A549 (cell line): ENCODE measurements around the gene CNOT3. TPM values are rescaled to one million over a fixed set of nuclear protein-coding genes. Genes with fewer than 3 reads are reported as not detected.
A peak's percentile ranks its signal among the peaks of the same experiment; 100 is the strongest.

Experiments
- ATAC-seq, 2 experiments: fragments of 200-7000 bp in 1 of 2; fragments of >200 bp in 1 of 2; cut with Nextera tagmentation in 1 of 2; cut with Tn5 transposase in 1 of 2; 3 replicates each; pipeline versions ENCODE4 v1.8.0 to v1.9.1; 2018 to 2020; ENCODE audit warnings: mild to moderate bottlenecking in 1 of 2, moderate library complexity in 1 of 2
- CTCF ChIA-PET: fragments of 300-600 bp; sonication (Branson Sonifier 250); formaldehyde crosslinking; extraction: SDS; loops from one replicate; lab custom pipeline; 2021; ENCODE audit warnings: antibody characterized with exemption, inconsistent platforms; lab: Yijun Ruan, JAX
- POLR2A ChIA-PET: fragments of 350-600 bp; formaldehyde crosslinking; extraction: SDS; loops from one replicate; lab custom pipeline; 2021; ENCODE audit warnings: antibody characterized with exemption, inconsistent platforms; lab: Yijun Ruan, JAX
- DNase-seq, 2 experiments: peaks; one replicate each; pipeline versions ENCODE4 v3.0.0 to v3.0.0-alpha.2; 2011 to 2016; ENCODE audit warnings: low read depth in 1 of 2, low spot score in 1 of 2
- FAIRE-seq: peaks from 2 replicates; lab custom pipeline; 2011; peaks lifted over from hg19 to GRCh38; lab: Jason Lieb, UNC
- H3K27ac ChIP-seq, 2 experiments: fragments of >200 bp; sonication (Bioruptor Twin); formaldehyde crosslinking; 3 replicates each; pipeline ENCODE4 v1.5.1; 2016 to 2017
- H3K4me1 ChIP-seq: fragments of >200 bp; sonication (Bioruptor Twin); formaldehyde crosslinking; 3 replicates; pipeline ENCODE4 v1.6.1; 2016
- H3K4me2 ChIP-seq: fragments of >200 bp; sonication (Bioruptor Twin); formaldehyde crosslinking; 3 replicates; pipeline ENCODE4 v1.6.1; 2016
- H3K4me3 ChIP-seq: fragments of >200 bp; sonication (Bioruptor Twin); formaldehyde crosslinking; 3 replicates; pipeline ENCODE4 v1.5.1; 2016
- H3K9me3 ChIP-seq: fragments of >200 bp; sonication (Bioruptor Twin); formaldehyde crosslinking; 3 replicates; pipeline ENCODE4 v1.6.1; 2016
- CBX8 ChIP-seq: fragments of 200-600 bp; sonication (generic); IDR thresholded peaks from 2 replicates; pipeline ENCODE4 v1.6.1; 2016
- CEBPB ChIP-seq, 2 experiments: fragments of >200 bp in 1 of 2; sonication (Bioruptor Twin) in 1 of 2; formaldehyde crosslinking in 1 of 2; IDR thresholded peaks; 2 replicates each; pipeline ENCODE4 v1.6.1; 2012 to 2016
- CHD2 ChIP-seq: fragments of 150-350 bp; IDR thresholded peaks from 2 replicates; pipeline ENCODE4 v1.6.1; 2014; ENCODE audit warnings: low read length; ENCODE audit not compliant: partially characterized antibody
- EHF ChIP-seq: fragments of 250-450 bp; sonication (Bioruptor Pico); IDR thresholded peaks from 2 replicates; pipeline ENCODE4 v1.5.0; 2020; ENCODE audit warnings: mild to moderate bottlenecking
- EHMT2 ChIP-seq: fragments of 200-600 bp; sonication (generic); IDR thresholded peaks from 2 replicates; pipeline ENCODE4 v1.6.1; 2016; ENCODE audit warnings: antibody characterized with exemption, low read depth, mild to moderate bottlenecking, moderate library complexity
- EP300 ChIP-seq, 2 experiments: fragments of >200 bp; sonication (Bioruptor Twin); formaldehyde crosslinking; IDR thresholded peaks; 2 replicates in 1 of 2; 3 replicates in 1 of 2; pipeline ENCODE4 v1.6.1; 2016 to 2017
- FOSL2 ChIP-seq, 2 experiments: fragments of 450-650 bp in 1 of 2; fragments of >200 bp in 1 of 2; sonication (Bioruptor Twin) in 1 of 2; formaldehyde crosslinking; IDR thresholded peaks; 2 replicates each; pipeline versions ENCODE4 v1.5.0 to v1.6.1; 2016 to 2020; ENCODE audit warnings: mild to moderate bottlenecking in 1 of 2, moderate library complexity in 1 of 2
- HEYL ChIP-seq: fragments of 250-450 bp; sonication (Bioruptor Pico); IDR thresholded peaks from 2 replicates; pipeline ENCODE4 v1.8.0; 2021; ENCODE audit warnings: mild to moderate bottlenecking, moderate library complexity
- HOXA7 ChIP-seq: fragments of 250-450 bp; sonication (Bioruptor Pico); IDR thresholded peaks from 2 replicates; pipeline ENCODE4 v1.5.0; 2020; ENCODE audit warnings: mild to moderate bottlenecking, moderate library complexity
- HOXB13 ChIP-seq: fragments of 250-450 bp; sonication (Bioruptor Pico); IDR thresholded peaks from 2 replicates; pipeline ENCODE4 v1.5.0; 2020; ENCODE audit warnings: low read depth, mild to moderate bottlenecking, moderate library complexity
- JUNB ChIP-seq: fragments of >200 bp; sonication (Bioruptor Twin); formaldehyde crosslinking; IDR thresholded peaks from 2 replicates; pipeline ENCODE4 v1.6.1; 2016
- KDM5A ChIP-seq: fragments of 200-600 bp; sonication (generic); IDR thresholded peaks from 2 replicates; pipeline ENCODE4 v1.6.1; 2016; ENCODE audit warnings: antibody characterized with exemption, mild to moderate bottlenecking
- PHF8 ChIP-seq: fragments of 200-600 bp; sonication (generic); IDR thresholded peaks from 2 replicates; pipeline ENCODE4 v1.6.1; 2016; ENCODE audit warnings: low read depth, mild to moderate bottlenecking, antibody characterized with exemption, moderate library complexity, borderline replicate concordance
- POLR2A ChIP-seq: IDR thresholded peaks from 2 replicates; pipeline ENCODE4 v1.6.1; 2012; ENCODE audit warnings: mild to moderate bottlenecking, low read length
- POLR2AphosphoS2 ChIP-seq: conservative IDR thresholded peaks from 2 replicates; pipeline ENCODE4 v1.6.1; 2012; ENCODE audit warnings: low read length, improper control_type of control experiment, inconsistent platforms
- RCOR1 ChIP-seq: fragments of 150-350 bp; IDR thresholded peaks from 2 replicates; pipeline ENCODE4 v1.6.1; 2014; ENCODE audit warnings: antibody characterized with exemption, low read length, low read depth
- SREBF2 ChIP-seq: fragments of 450-650 bp; IDR thresholded peaks from 2 replicates; pipeline ENCODE4 v1.6.1; 2014; ENCODE audit warnings: mild to moderate bottlenecking, moderate library complexity
- TFCP2L1 ChIP-seq: fragments of 250-450 bp; sonication (Bioruptor Pico); IDR thresholded peaks from 2 replicates; pipeline ENCODE4 v1.5.0; 2021; ENCODE audit warnings: mild to moderate bottlenecking
- ZNF302 ChIP-seq: fragments of 250-450 bp; sonication (Bioruptor Pico); IDR thresholded peaks from 2 replicates; pipeline ENCODE4 v1.9.0; 2021; ENCODE audit warnings: inconsistent platforms, mild to moderate bottlenecking, moderate library complexity
- WGBS: methylation state at CpG from one replicate; pipeline ENCODE4 v1.1.6; 2017; ENCODE audit errors: missing lambda C conversion rate; 5-methylcytosine and 5-hydroxymethylcytosine counted together
- polyA plus RNA-seq, 4 experiments: library from polyadenylated mRNA; depleted of rRNA in 3 of 4; stranded (reverse); fragments of >200 nt; fragmentation: RNase III in 1 of 4; extraction: RNeasy Plus Mini Kit Qiagen cat#74134 plus additional on column Dnase treatment in 1 of 4; gene quantifications; 2 replicates in 3 of 4; 3 replicates in 1 of 4; pipeline ENCODE4 v1.2.3, GENCODE V29; 2011 to 2017
- TF ChIP-seq, protein P1 (sequence below): IDR thresholded peaks from 2 replicates; pipeline ENCODE4 v1.6.1; 2012
- TF ChIP-seq, protein P2 (sequence below): IDR thresholded peaks from 2 replicates; pipeline ENCODE4 v1.6.1; 2012
- TF ChIP-seq, protein P3 (sequence below): fragments of 200-600 bp; sonication (generic); IDR thresholded peaks from 2 replicates; pipeline ENCODE4 v1.6.1; 2016; ENCODE audit warnings: antibody characterized with exemption, mild to moderate bottlenecking, moderate library complexity
- TF ChIP-seq, protein P4 (sequence below): fragments of >200 bp; sonication (Bioruptor Twin); formaldehyde crosslinking; IDR thresholded peaks from 2 replicates; pipeline ENCODE4 v1.6.1; 2016
- TF ChIP-seq, protein P5 (sequence below): fragments of >200 bp; sonication (Bioruptor Twin); formaldehyde crosslinking; IDR thresholded peaks from 3 replicates; pipeline ENCODE4 v1.6.1; 2016
- TF ChIP-seq, protein P6 (sequence below): fragments of 150-350 bp; IDR thresholded peaks from 2 replicates; pipeline ENCODE4 v1.6.1; 2014; ENCODE audit warnings: low read depth, mild to moderate bottlenecking, low read length
- TF ChIP-seq, protein P7 (sequence below): fragments of 250-450 bp; sonication (Bioruptor Pico); IDR thresholded peaks from 2 replicates; pipeline ENCODE4 v1.5.0; 2021; ENCODE audit warnings: mild to moderate bottlenecking, moderate library complexity, borderline replicate concordance

CNOT3 gene
- polyA plus RNA-seq, 2 of the 4 experiments (the other 2 are of a cell fraction), result 24.9 to 59.2 TPM

DNA sequence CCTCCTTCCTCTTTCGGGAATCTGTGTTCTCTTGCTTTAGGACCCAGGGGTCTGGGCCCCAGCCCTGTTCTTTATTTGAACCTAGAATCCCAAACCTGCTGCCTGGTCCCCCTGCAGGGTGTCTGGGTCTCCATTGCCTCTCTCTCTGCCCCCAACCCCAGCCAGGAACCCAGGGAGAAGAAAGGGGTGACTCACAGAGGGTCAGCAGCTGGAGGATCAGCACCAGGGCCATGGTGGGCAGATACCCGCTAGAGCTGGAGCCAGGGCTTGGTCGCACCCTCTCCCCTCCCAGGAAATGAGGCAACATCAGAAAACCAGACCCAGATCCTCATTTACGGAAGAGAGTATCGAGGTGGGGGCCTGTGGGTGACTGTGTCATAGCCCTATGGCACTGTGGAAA is 37.0 kb upstream of the CNOT3 start, which contains the start of gene OSCAR:
Gene OSCAR, minus strand, starts transcription at position 243 of the 400 bp plus-strand sequence. Its CDS starts 11 bp downstream, at position 232.
- ChIA-PET POLR2A (no interaction called here), CTCF (interaction anchor here (0.8 to 4.0 kb wide), 3 partner anchors 65 to 193 kb away, joined by 3 to 18 read pairs (median 8); no protein-coding TSS in a partner anchor)
- no peaks in the 10 kb centered on the region for H3K9me3 ChIP-seq
- DNase-seq (no peak), ATAC-seq (no peak)
- no peak within 1 kb of the TSS for H3K4me2 ChIP-seq
- WGBS, result 92% methylated on average over 5 of the region's 5 CpGs
- TF ChIP-seq, protein P1, sequence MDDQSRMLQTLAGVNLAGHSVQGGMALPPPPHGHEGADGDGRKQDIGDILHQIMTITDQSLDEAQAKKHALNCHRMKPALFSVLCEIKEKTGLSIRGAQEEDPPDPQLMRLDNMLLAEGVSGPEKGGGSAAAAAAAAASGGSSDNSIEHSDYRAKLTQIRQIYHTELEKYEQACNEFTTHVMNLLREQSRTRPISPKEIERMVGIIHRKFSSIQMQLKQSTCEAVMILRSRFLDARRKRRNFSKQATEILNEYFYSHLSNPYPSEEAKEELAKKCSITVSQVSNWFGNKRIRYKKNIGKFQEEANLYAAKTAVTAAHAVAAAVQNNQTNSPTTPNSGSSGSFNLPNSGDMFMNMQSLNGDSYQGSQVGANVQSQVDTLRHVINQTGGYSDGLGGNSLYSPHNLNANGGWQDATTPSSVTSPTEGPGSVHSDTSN, result no peak
- TF ChIP-seq CBX8, result no peak
- no peak for TF ChIP-seq KDM5A
- TF ChIP-seq, protein P2, sequence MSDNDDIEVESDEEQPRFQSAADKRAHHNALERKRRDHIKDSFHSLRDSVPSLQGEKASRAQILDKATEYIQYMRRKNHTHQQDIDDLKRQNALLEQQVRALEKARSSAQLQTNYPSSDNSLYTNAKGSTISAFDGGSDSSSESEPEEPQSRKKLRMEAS, result no peak
- TF ChIP-seq, protein P3, sequence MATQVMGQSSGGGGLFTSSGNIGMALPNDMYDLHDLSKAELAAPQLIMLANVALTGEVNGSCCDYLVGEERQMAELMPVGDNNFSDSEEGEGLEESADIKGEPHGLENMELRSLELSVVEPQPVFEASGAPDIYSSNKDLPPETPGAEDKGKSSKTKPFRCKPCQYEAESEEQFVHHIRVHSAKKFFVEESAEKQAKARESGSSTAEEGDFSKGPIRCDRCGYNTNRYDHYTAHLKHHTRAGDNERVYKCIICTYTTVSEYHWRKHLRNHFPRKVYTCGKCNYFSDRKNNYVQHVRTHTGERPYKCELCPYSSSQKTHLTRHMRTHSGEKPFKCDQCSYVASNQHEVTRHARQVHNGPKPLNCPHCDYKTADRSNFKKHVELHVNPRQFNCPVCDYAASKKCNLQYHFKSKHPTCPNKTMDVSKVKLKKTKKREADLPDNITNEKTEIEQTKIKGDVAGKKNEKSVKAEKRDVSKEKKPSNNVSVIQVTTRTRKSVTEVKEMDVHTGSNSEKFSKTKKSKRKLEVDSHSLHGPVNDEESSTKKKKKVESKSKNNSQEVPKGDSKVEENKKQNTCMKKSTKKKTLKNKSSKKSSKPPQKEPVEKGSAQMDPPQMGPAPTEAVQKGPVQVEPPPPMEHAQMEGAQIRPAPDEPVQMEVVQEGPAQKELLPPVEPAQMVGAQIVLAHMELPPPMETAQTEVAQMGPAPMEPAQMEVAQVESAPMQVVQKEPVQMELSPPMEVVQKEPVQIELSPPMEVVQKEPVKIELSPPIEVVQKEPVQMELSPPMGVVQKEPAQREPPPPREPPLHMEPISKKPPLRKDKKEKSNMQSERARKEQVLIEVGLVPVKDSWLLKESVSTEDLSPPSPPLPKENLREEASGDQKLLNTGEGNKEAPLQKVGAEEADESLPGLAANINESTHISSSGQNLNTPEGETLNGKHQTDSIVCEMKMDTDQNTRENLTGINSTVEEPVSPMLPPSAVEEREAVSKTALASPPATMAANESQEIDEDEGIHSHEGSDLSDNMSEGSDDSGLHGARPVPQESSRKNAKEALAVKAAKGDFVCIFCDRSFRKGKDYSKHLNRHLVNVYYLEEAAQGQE, result no peak
- TF ChIP-seq RCOR1, result no peak
- TF ChIP-seq ZNF302 (CRISPR knock-in tag), result no peak
- TF ChIP-seq, all 56 proteins: peak for 0
- H3K27ac ChIP-seq, result no peak within 1 kb of the TSS
- peaks cover 18% of the 10 kb centered on the region; the same call in 1 of the 3 replicates for H3K4me1 ChIP-seq
- no peak within 1 kb of the TSS for H3K4me3 ChIP-seq
- no peak for FAIRE-seq

DNA sequence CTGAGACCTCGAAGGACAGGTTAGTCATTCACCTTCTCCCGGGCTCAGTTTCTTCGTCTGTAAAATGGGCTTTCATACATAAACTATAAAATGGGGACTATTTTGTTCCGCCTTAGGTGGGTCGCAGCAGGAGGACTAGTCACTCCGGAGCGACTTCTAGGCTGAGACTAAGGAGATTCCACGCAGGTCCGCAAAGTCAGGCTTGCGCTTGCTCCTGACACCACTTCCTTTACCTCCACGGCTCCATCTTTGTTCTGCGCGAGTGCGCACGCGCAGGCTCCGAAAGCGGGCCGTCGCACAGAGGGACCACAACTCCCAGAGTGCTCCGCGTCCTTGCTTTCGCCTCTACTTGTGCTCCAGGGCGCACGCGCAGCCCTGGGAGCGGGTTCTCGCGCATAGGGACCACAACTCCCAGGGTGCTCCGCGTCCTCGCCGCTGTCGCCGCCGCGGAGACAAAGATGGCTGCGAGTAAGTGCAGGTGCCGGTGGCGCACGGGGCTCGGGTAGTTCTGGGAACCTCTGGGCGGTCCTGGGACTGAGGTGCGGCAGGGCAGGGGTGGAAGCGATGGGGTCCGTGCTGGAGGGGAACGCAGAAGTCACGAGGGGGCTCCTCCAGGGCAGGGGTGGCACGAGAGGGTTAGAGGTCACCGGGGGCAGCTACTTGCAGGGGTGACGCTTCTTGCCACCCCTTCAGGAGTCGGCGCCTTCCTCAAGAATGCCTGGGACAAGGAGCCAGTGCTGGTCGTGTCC is 35.0 kb upstream of the CNOT3 start, which contains the start of gene NDUFA3:
Gene NDUFA3, plus strand, starts transcription at position 435 of the 749 bp plus-strand sequence. Its CDS starts 24 bp downstream, at position 459.
- H3K4me1 ChIP-seq, result 0 out of 3 replicates have a peak, but pooled peaks cover 8% of the 10 kb centered on the region
- DNase-seq, result peak; percentile 99
- peak; percentile 99 for FAIRE-seq
- CTCF ChIA-PET, result interaction anchor here (0.7 to 1.0 kb wide), 2 partner anchors 78 to 196 kb away, joined by 3 to 5 read pairs; no protein-coding TSS in a partner anchor
- POLR2A ChIA-PET, result interaction anchor here (1.3 to 2.5 kb wide), 2 partner anchors 12 to 111 kb away, joined by 3 to 18 read pairs; partner anchors contain the start of genes CACNG6, PRPF31 and TFPT
- peak within 1 kb of the TSS; percentile 93 for H3K4me2 ChIP-seq
- WGBS, result 2% methylated on average over 51 of the region's 54 CpGs
- peak within 1 kb of the TSS; percentile 78 to 93 for H3K27ac ChIP-seq
- peak within 1 kb of the TSS; percentile 68 for H3K4me3 ChIP-seq
- ATAC-seq, result peak; percentile 96 to 99
- no peaks in the 10 kb centered on the region for H3K9me3 ChIP-seq
- peak; percentile 100 for TF ChIP-seq RCOR1
- TF ChIP-seq SREBF2, result no peak
- no peak for TF ChIP-seq JUNB
- TF ChIP-seq PHF8, result peak; percentile 43; the same call in 1 of the 2 replicates
- TF ChIP-seq CEBPB (IDR thresholded peaks at IDR 0.05), result no peak
- TF ChIP-seq EP300 (IDR thresholded peaks at IDR 0.05), result no peak
- TF ChIP-seq FOSL2 (IDR thresholded peaks at IDR 0.05), result no peak
- no peak; the same call in 1 of the 2 replicates for TF ChIP-seq FOSL2 (CRISPR knock-in tag; IDR thresholded peaks at IDR 0.05)
- peak; percentile 62; the same call in 1 of the 2 replicates for TF ChIP-seq HOXB13 (CRISPR knock-in tag)
- TF ChIP-seq HEYL, result no peak
- no peak for TF ChIP-seq EHF (CRISPR knock-in tag)
- no peak for TF ChIP-seq CHD2
- TF ChIP-seq, protein P4, sequence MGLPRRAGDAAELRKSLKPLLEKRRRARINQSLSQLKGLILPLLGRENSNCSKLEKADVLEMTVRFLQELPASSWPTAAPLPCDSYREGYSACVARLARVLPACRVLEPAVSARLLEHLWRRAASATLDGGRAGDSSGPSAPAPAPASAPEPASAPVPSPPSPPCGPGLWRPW, result no peak
- TF ChIP-seq, protein P5, sequence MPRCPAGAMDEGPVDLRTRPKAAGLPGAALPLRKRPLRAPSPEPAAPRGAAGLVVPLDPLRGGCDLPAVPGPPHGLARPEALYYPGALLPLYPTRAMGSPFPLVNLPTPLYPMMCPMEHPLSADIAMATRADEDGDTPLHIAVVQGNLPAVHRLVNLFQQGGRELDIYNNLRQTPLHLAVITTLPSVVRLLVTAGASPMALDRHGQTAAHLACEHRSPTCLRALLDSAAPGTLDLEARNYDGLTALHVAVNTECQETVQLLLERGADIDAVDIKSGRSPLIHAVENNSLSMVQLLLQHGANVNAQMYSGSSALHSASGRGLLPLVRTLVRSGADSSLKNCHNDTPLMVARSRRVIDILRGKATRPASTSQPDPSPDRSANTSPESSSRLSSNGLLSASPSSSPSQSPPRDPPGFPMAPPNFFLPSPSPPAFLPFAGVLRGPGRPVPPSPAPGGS, result peak; percentile 49; the same call in 1 of the 3 replicates
- no peak for TF ChIP-seq TFCP2L1 (CRISPR knock-in tag)
- peak; percentile 75 for TF ChIP-seq POLR2A
- no peak for TF ChIP-seq POLR2AphosphoS2
- TF ChIP-seq, protein P6, sequence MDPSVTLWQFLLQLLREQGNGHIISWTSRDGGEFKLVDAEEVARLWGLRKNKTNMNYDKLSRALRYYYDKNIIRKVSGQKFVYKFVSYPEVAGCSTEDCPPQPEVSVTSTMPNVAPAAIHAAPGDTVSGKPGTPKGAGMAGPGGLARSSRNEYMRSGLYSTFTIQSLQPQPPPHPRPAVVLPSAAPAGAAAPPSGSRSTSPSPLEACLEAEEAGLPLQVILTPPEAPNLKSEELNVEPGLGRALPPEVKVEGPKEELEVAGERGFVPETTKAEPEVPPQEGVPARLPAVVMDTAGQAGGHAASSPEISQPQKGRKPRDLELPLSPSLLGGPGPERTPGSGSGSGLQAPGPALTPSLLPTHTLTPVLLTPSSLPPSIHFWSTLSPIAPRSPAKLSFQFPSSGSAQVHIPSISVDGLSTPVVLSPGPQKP, result no peak
- TF ChIP-seq HOXA7, result no peak
- TF ChIP-seq CBX8, result no peak
- TF ChIP-seq EHMT2, result no peak
- TF ChIP-seq, protein P7, sequence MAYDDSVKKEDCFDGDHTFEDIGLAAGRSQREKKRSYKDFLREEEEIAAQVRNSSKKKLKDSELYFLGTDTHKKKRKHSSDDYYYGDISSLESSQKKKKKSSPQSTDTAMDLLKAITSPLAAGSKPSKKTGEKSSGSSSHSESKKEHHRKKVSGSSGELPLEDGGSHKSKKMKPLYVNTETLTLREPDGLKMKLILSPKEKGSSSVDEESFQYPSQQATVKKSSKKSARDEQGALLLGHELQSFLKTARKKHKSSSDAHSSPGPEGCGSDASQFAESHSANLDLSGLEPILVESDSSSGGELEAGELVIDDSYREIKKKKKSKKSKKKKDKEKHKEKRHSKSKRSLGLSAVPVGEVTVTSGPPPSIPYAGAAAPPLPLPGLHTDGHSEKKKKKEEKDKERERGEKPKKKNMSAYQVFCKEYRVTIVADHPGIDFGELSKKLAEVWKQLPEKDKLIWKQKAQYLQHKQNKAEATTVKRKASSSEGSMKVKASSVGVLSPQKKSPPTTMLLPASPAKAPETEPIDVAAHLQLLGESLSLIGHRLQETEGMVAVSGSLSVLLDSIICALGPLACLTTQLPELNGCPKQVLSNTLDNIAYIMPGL (CRISPR knock-in tag), result no peak
